OCI-LY3 (cell line): ENCODE measurements around the gene TRIM44.

Experiments
- H2AFZ ChIP-seq: fragments of 200-600, 300-600 bp; shearing (Covaris generic); 2 replicates; pipeline ENCODE4 v1.6.0; 2014; ENCODE audit warnings: antibody characterized with exemption, low read depth, low read length
- H3K27ac ChIP-seq: fragments of 200-600, 300-600 bp; sonication (generic); 2 replicates; pipeline ENCODE4 v1.5.1; 2014; ENCODE audit warnings: mild to moderate bottlenecking, low read length, moderate library complexity, mixed read lengths
- H3K27me3 ChIP-seq: fragments of 200-600, 300-600 bp; sonication (generic); 2 replicates; pipeline ENCODE4 v1.6.1; 2014; ENCODE audit warnings: low read depth, low read length, mixed read lengths
- H3K36me3 ChIP-seq: fragments of 200-600, 300-600 bp; sonication (generic); replicated peaks from 2 replicates; pipeline ENCODE3; 2014; ENCODE audit warnings: low read depth, low read length, mixed read lengths
- H3K4me1 ChIP-seq: fragments of 300-600, 200-600 bp; sonication (generic); 2 replicates; pipeline ENCODE4 v1.6.1; 2014; ENCODE audit warnings: low read length, mixed read lengths
- H3K4me2 ChIP-seq: fragments of 200-600, 300-600 bp; sonication (generic); 2 replicates; pipeline ENCODE4 v1.6.1; 2014; ENCODE audit warnings: low read length, mixed read lengths
- H3K4me3 ChIP-seq: fragments of 300-600, 200-600 bp; sonication (generic); 2 replicates; pipeline ENCODE4 v1.5.1; 2014; ENCODE audit warnings: antibody characterized with exemption, mild to moderate bottlenecking, low read length, moderate library complexity
- H3K79me2 ChIP-seq: fragments of 300-600, 200-600 bp; shearing (Covaris generic); 2 replicates; pipeline ENCODE4 v1.6.1; 2014; ENCODE audit warnings: mild to moderate bottlenecking, low read length, mixed read lengths
- H3K9ac ChIP-seq: fragments of 300-600, 200-600 bp; shearing (Covaris generic); 2 replicates; pipeline ENCODE4 v1.6.0; 2014; ENCODE audit warnings: mild to moderate bottlenecking, low read length, moderate library complexity
- H3K9me3 ChIP-seq: fragments of 200-600, 300-600 bp; shearing (Covaris generic); 2 replicates; pipeline ENCODE4 v1.6.1; 2014; ENCODE audit warnings: low read length, mixed read lengths; ENCODE audit not compliant: insufficient read depth
- H4K20me1 ChIP-seq: fragments of 200-600, 300-600 bp; sonication (generic); 2 replicates; pipeline ENCODE4 v1.6.1; 2016; ENCODE audit warnings: low read length, mixed read lengths; ENCODE audit not compliant: insufficient read depth
- CTCF ChIP-seq: fragments of 200-600, 300-600 bp; sonication (generic); IDR thresholded peaks from 2 replicates; pipeline ENCODE4 v1.5.1; 2014; ENCODE audit warnings: antibody characterized with exemption, low read length, low read depth
- EZH2phosphoT487 ChIP-seq: fragments of 200-600 bp; shearing (Covaris generic); IDR thresholded peaks from 2 replicates; pipeline ENCODE4 v1.6.1; 2018; ENCODE audit warnings: antibody characterized with exemption, mixed run types, low read depth

The TRIM44 gene

GRCh38 chr11:35841733-35842132 is 179.2 kb downstream of the TRIM44 start:
- Histone ChIP-seq H3K9ac (no peak overlapping the region), H3K4me3 (no peak overlapping the region), H3K27me3 (peaks cover 8% of the 10 kb centered on the region; the same call in 1 of the 2 replicates), H3K4me2 (no peak overlapping the region), H4K20me1 (no peaks in the 10 kb centered on the region), H3K36me3 (no peaks in the 10 kb centered on the region), H3K4me1 (0 out of 2 replicates have a peak, but pooled peaks cover 3% of the 10 kb centered on the region), H3K9me3 (no peaks in the 10 kb centered on the region), H2AFZ (no peak overlapping the region), H3K79me2 (no peaks in the 10 kb centered on the region), H3K27ac (no peak overlapping the region)
- TF ChIP-seq EZH2phosphoT487: no peak
- TF ChIP-seq CTCF: no peak

DNA sequence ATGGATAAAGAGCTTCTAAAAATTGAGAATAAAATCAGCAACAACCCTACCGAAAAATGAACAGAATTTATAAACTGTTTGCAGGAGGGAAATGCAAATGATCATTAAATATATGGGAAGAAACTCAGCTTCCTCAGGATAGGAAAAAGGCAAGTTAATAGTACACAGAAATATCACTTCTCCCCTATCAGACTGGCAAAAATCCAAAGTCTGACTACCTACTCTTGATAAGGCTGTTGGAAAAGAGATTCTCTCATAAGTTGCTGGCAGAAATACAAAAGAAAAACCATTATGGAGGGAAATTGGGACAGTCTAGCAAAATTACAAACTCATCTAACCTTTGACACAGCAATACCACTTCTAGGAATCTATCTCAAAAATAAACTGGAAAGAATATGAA is 180.4 kb downstream of the TRIM44 start:
- Histone ChIP-seq H3K36me3 (no peaks in the 10 kb centered on the region), H3K27ac (no peak overlapping the region), H3K79me2 (no peaks in the 10 kb centered on the region), H3K4me1 (0 out of 2 replicates have a peak, but pooled peaks cover 3% of the 10 kb centered on the region), H3K4me2 (no peak overlapping the region), H3K9me3 (no peaks in the 10 kb centered on the region), H2AFZ (no peak overlapping the region), H4K20me1 (no peaks in the 10 kb centered on the region), H3K9ac (no peak overlapping the region), H3K27me3 (peaks cover 14% of the 10 kb centered on the region), H3K4me3 (no peak overlapping the region)
- TF ChIP-seq EZH2phosphoT487 (no peak), CTCF (no peak)

GRCh38 chr11:35844579-35844978 is 182.0 kb downstream of the TRIM44 start:
- Histone ChIP-seq H3K79me2 (no peaks in the 10 kb centered on the region), H2AFZ (no peak overlapping the region), H4K20me1 (no peaks in the 10 kb centered on the region), H3K9me3 (no peaks in the 10 kb centered on the region), H3K4me1 (0 out of 2 replicates have a peak, but pooled peaks cover 3% of the 10 kb centered on the region), H3K27me3 (peaks cover 26% of the 10 kb centered on the region), H3K9ac (no peak overlapping the region), H3K27ac (no peak overlapping the region), H3K36me3 (no peaks in the 10 kb centered on the region), H3K4me2 (no peak overlapping the region), H3K4me3 (no peak overlapping the region)
- no peak for TF ChIP-seq EZH2phosphoT487
- no peak for TF ChIP-seq CTCF

GRCh38 chr11:35845860-35846259 is 183.3 kb downstream of the TRIM44 start:
- Histone ChIP-seq H3K4me2 (no peak overlapping the region), H2AFZ (no peak overlapping the region), H3K9me3 (no peaks in the 10 kb centered on the region), H3K79me2 (no peaks in the 10 kb centered on the region), H3K27me3 (peaks cover 26% of the 10 kb centered on the region), H3K4me3 (no peak overlapping the region), H4K20me1 (no peaks in the 10 kb centered on the region), H3K4me1 (0 out of 2 replicates have a peak, but pooled peaks cover 3% of the 10 kb centered on the region), H3K9ac (no peak overlapping the region), H3K27ac (no peak overlapping the region), H3K36me3 (no peaks in the 10 kb centered on the region)
- TF ChIP-seq EZH2phosphoT487 (no peak), CTCF (no peak)
